Lower lobe of right lung (tissue), 2 donors: ENCODE measurements around the gene TOLLIP. TPM values are rescaled to one million over a fixed set of nuclear protein-coding genes. Genes with fewer than 3 reads are reported as not detected.
"Not testable (repeated sequence)": the region's sequence is repeated elsewhere in the genome, so short reads cannot be mapped to it uniquely, and the experiment has no call there.

Experiments used
- ATAC-seq, 2 donors: fragments of 200-7000 bp; cut with Tn5 transposase; one replicate each; pipeline ENCODE4 v1.9.1; 2020 to 2022; ENCODE audit warnings: mild to moderate bottlenecking in 2 of 2, moderate library complexity in 2 of 2
- DNase-seq: peaks from one replicate; pipeline ENCODE4 v3.0.0-alpha.2; 2020
- H3K27ac ChIP-seq: fragments of 200-600 bp; one replicate; pipeline ENCODE4 v1.8.0; 2022
- H3K27me3 ChIP-seq: fragments of 200-600 bp; one replicate; pipeline ENCODE4 v1.8.0; 2022; ENCODE audit warnings: low read depth
- H3K36me3 ChIP-seq: fragments of 200-600 bp; one replicate; pipeline ENCODE4 v1.8.0; 2022; ENCODE audit warnings: mild to moderate bottlenecking
- H3K4me1 ChIP-seq: fragments of 200-600 bp; one replicate; pipeline ENCODE4 v1.8.0; 2022
- H3K4me3 ChIP-seq: fragments of 200-600 bp; one replicate; pipeline ENCODE4 v1.8.0; 2022; ENCODE audit warnings: mild to moderate bottlenecking
- H3K9me3 ChIP-seq: fragments of 200-600 bp; one replicate; pipeline ENCODE4 v1.8.0; 2022
- intact Hi-C: fragments of 100-400 bp; cut with DNase I; formaldehyde crosslinking; loops from one replicate; pipeline ENCODE4 v1.11.0; 2022
- total RNA-seq: library from RNA; stranded (reverse); fragmentation: NEBNext Ultra II Directional; extraction: Animal tissue kit (Norgen Biotek cat#: 25700); gene quantifications from one replicate; pipeline ENCODE4 v1.2.1, GENCODE V29; 2021
- TF ChIP-seq, protein P1 (sequence below): fragments of 200-600 bp; IDR thresholded peaks from one replicate; pipeline ENCODE4 v1.8.0; 2022; ENCODE audit warnings: antibody characterized with exemption, mild to moderate bottlenecking
- donor health status: DM: no; HTN: yes; CAD: no; lungs with severe emphysema.

Gene TOLLIP
- total RNA-seq, 1 donor from 2014 or later, result 68.4 TPM

DNA sequence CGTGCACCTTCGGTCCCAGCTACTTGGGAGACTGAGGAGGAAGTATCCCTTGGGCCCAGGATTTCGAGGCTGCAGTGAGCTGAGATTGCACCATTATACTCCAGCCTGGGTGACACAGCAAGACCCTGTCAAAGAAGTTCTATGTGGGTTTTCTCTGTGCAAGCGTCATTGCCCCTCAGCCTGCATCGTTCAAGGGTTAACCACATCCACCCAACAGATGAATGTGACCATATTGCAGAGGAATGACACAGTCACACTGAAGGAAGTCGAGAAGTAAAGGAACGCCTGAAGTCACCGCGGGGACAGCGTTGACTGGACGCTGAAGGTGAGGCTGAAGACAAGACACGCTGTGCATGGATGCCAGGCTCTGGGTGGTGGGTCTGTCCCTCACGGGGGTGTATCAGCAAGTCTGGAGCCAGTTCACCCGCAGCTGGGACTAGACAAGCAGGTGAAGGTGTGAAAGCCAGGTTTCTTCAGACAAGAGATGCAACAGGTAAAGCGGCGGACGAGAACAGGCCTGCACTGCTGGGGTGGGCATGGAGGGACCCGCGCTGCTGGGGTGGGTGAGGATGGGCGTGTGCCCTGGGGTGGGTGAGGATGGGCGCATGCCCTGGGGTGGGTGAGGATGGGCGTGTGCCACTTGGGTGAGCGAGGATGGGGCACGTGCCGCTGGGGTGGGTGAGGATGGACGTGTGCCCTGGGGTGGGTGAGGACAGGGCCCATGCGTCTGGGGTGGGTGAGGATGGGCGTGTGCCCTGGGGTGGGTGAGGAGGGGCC lies 36.5 kb upstream of the TOLLIP start:
- DNase-seq (no peak), ATAC-seq (no peak)
- Histone ChIP-seq H3K4me1 (no peaks in the 10 kb centered on the region), H3K9me3 (no peaks in the 10 kb centered on the region), H3K27me3 (peaks cover 6% of the 10 kb centered on the region), H3K4me3 (no peak overlapping the region), H3K36me3 (no peaks in the 10 kb centered on the region), H3K27ac (no peak overlapping the region)
- TF ChIP-seq, protein P1, sequence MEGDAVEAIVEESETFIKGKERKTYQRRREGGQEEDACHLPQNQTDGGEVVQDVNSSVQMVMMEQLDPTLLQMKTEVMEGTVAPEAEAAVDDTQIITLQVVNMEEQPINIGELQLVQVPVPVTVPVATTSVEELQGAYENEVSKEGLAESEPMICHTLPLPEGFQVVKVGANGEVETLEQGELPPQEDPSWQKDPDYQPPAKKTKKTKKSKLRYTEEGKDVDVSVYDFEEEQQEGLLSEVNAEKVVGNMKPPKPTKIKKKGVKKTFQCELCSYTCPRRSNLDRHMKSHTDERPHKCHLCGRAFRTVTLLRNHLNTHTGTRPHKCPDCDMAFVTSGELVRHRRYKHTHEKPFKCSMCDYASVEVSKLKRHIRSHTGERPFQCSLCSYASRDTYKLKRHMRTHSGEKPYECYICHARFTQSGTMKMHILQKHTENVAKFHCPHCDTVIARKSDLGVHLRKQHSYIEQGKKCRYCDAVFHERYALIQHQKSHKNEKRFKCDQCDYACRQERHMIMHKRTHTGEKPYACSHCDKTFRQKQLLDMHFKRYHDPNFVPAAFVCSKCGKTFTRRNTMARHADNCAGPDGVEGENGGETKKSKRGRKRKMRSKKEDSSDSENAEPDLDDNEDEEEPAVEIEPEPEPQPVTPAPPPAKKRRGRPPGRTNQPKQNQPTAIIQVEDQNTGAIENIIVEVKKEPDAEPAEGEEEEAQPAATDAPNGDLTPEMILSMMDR, result no peak
- intact Hi-C loops, result no loop called here

DNA sequence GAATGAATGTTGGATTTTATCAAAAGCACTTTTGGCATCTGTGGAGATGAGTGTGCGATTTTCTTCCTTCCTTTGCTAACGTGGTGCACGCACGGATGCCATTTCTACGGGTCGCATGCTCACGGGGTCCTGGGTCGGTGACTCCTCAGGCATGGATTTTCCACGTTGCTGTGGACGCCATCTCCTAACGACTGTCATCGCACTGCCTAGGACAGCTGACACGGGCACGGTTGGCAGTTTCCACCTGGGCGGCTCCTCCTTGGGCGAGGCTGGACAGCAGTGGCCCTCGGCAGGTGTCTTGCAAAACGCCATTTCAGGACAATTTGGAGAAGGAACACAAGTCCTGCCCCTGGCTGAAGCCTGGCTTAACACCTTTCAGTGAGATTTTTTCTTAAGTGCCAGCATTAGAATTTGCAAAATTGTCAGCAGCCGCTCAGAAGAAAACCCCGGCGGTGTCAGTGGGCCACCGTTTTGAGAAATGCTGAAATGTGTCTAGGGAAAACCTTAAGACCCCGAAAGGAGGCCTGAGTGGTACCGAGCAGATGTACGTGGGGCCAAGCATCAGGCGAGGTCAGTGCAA lies 34.7 kb upstream of the TOLLIP start:
- Histone ChIP-seq H3K4me3 (no peak overlapping the region), H3K4me1 (no peaks in the 10 kb centered on the region), H3K27me3 (peaks cover 3% of the 10 kb centered on the region), H3K27ac (no peak overlapping the region), H3K36me3 (no peaks in the 10 kb centered on the region), H3K9me3 (no peaks in the 10 kb centered on the region)
- DNase-seq, result no peak
- intact Hi-C loops, result no loop called here
- TF ChIP-seq, protein P1, result no peak
- no peak for ATAC-seq

DNA sequence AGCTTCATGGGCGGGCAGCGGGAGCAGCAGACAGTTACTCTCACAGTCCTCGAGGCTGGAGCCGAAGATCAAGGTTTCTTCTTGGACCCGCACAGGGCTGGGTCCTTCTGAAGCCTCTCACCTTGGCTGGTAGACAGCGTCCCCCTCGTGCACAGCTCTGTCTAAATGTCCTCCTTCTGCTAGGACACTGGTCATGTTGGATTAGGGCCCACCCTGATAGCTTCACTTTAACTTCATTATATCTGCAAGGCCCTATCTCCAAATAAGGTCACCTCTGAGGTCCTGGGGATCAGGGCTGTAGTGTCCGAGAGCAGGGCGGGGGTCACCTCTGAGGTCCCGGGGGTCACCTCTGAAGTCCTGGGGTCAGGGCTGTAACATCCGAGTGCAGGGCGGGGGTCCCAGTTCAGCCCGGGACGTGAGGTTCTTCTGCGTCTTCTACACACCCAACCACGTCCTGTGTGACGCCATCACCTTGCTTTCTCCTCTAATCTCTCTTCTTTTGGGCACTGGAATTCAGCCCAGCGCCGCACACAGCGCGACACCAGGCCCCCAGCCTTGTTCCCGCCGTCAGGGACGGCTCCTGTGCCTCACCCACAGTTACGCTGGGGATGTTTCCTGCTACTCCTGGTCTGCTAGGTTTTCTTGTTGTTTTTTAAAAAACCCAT lies 34.1 kb upstream of the TOLLIP start:
- Histone ChIP-seq H3K27ac (no peak overlapping the region), H3K27me3 (no peaks in the 10 kb centered on the region), H3K36me3 (no peaks in the 10 kb centered on the region), H3K4me1 (no peaks in the 10 kb centered on the region), H3K4me3 (no peak overlapping the region), H3K9me3 (no peaks in the 10 kb centered on the region)
- intact Hi-C loops, result no loop called here
- TF ChIP-seq, protein P1, result no peak
- DNase-seq, result no peak
- ATAC-seq, result no peak

DNA sequence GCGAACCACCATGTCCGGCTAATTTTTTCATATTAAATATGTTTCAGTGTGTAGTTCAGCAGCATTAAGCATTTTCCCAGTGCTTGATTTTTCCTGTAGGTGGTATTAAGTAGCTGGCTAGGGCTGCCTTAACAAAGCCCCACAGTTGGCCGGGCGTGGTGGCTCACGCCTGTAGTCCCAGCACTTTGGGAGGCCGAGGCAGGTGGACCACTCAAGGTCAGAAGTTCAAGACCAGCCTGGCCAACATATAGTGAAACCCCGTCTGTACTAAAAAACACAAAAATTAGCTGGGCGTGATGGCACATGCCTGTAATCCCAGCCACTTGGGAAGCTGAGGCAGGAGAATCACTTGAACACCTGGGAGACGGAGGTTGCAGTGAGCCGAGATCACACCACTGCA lies 33.5 kb upstream of the TOLLIP start:
- no peak overlapping the region for H3K4me3 ChIP-seq
- H3K27me3 ChIP-seq, result no peaks in the 10 kb centered on the region
- intact Hi-C loops, result no loop called here
- no peak overlapping the region for H3K27ac ChIP-seq
- H3K36me3 ChIP-seq, result no peaks in the 10 kb centered on the region
- ATAC-seq, result no peak
- H3K4me1 ChIP-seq, result no peaks in the 10 kb centered on the region
- H3K9me3 ChIP-seq, result no peaks in the 10 kb centered on the region
- no peak for DNase-seq
- TF ChIP-seq, protein P1, result no peak

DNA sequence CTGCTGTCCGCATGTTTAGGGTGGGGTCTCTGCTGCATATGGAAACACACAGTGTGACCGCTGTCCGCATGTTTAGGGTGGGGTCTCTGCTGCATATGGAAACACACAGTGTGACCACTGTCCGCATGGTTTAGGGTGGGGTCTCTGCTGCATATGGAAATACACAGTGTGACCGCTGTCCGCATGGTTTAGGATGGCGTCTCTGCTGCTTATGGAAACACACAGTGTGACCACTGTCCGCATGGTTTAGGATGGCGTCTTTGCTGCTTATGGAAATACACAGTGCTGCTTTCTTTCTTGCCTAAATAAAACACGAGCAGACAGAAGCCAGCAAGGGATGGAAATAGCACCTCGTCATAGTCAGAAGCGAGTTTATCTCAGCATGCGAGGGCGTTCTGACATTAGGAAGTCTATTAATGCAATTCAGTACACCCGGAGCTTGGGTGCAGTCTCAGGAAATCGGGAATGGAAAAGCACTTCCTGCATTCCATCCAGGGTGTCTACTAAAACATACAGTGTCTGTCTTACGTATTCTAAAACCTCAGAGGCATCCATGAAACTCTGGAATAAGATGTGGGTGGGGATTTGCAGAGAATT lies 32.6 kb upstream of the TOLLIP start:
- no peaks in the 10 kb centered on the region for H3K27me3 ChIP-seq
- no peaks in the 10 kb centered on the region for H3K4me1 ChIP-seq
- H3K9me3 ChIP-seq, result no peaks in the 10 kb centered on the region
- H3K4me3 ChIP-seq, result no peak overlapping the region
- DNase-seq (no peak), ATAC-seq (no peak)
- intact Hi-C loops, result no loop called here
- no peaks in the 10 kb centered on the region for H3K36me3 ChIP-seq
- no peak overlapping the region for H3K27ac ChIP-seq
- TF ChIP-seq, protein P1, result no peak

DNA sequence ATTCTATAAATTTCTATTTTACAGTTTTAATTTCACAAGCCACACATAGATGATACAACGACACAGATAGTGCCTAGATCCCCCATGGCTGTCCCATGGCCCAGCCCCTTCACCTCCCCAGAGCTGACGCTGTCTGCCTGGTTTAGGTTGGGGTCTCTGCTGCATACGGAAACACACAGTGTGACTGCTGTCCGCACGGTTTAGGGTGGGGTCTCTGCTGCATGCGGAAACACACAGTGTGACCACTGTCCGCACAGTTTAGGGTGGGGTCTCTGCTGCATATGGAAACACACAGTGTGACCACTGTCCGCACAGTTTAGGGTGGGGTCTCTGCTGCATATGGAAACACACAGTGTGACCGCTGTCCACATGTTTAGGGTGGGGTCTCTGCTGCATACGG lies 31.8 kb upstream of the TOLLIP start:
- H3K27ac ChIP-seq, H3K9me3 ChIP-seq, ATAC-seq, H3K27me3 ChIP-seq, intact Hi-C loops, H3K4me3 ChIP-seq, DNase-seq, H3K4me1 ChIP-seq, H3K36me3 ChIP-seq: not testable (repeated sequence)
